NCI-H82 treated with DMSO at 0.1 percent for 48 hours (cell line): ENCODE measurements around the gene ADGRD1.
A peak's percentile ranks its signal among the peaks of the same experiment; 100 is the strongest.

Source experiments
- DNase-seq: peaks from one replicate; lab custom pipeline; 2025; ENCODE audit not compliant: unreplicated experiment; lab: John Stamatoyannopoulos, UW

Gene ADGRD1

GRCh38 chr12:131097202-131098177, 143.8 kb downstream of the ADGRD1 start:
- no peak for DNase-seq

DNA sequence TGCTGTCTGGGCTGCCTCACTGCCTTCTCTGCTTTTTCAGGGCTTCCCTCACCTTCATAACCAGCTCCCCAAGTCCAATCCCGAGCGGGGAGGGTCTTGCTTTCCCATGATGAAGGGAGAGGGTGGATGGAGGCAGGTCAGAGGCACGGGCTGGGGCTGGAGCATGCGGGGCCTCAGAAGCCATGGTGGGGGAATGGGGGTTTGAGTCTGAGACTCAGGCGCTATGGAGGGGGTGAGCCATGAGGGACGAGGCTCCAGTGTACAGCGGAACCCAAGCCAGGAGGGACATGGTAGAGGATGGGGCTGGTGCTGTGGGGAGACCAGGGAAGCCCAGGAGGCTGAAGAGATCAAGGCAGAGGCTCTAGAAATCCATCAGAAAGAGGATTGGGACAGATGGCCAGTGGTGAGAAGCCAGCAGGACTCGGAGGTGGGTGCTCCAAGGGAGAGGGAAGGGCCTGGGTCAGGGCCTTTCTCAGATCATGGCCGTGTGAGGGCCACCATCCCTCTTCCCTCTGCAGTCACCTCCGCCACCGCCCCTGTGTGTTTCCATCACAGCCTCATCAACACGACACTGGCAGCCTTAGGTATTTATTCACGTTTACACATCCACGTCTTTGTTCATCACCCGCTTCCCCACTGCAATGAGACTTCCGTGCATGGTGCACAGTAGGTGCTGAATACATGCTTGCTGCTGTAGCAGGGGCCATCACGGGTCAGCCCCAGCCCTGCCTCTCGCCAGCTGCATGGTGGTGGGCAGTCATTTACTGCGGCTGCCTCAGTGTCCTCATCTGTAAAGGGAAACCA, 144.7 kb downstream of the ADGRD1 start:
- DNase-seq = no peak

DNA sequence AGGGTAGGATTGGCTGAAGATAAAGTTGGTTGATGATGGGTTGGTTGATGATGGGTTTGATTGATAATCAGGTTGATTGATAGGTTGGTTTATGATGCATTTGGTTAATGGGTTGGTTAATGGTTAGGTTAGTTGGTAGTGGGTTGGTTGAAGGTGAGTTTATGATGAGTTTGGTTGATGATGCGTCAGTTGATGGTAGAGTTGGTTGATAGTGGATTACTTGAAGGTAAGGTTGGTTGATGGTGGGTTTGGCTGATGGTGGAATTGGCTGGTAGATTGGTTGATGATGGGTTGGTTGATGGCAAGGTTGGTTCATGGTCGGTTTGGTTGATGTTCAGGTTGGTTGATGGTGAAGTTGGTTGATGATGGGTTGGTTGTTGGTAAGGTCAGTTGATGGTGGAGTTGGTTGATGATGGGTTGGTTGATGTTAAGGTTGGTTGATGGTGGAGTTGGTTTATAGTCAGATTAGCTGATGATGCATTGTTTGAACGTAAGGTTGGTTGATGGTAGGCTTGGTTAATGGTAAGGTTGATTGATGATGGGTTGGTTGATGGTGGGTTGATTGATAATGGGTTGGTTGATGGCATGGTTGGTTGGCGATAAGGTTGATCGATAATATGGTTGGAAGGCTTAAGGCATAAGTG, 146.4 kb downstream of the ADGRD1 start:
- no peak for DNase-seq

DNA sequence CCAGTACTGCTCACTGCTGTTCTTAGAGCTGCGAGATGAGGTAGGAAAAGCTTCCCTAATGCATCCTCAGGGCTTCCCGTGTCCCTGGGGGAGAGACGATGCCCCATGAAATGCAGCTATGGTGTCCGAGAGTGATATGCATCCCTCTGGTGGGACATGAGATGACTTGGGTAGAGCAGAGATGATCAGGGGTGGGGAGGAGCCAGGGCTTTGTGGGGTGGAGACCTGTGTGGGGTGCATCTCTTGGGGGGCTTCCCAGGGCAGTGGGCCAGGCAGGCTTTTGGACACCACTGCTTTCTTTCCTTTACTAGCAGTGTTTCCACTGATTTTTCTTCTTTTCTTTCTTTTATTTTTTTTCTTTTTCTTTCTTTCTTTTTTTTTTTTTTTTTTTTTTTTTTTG, 147.3 kb downstream of the ADGRD1 start:
- no peak for DNase-seq

- DNase-seq = no peak
These were observed 148.2 kb downstream of the ADGRD1 start for GRCh38 chr12:131101703-131102492.

GRCh38 chr12:131102493-131102931, 148.8 kb downstream of the ADGRD1 start:
- no peak for DNase-seq

- no peak for DNase-seq
These were observed 149.4 kb downstream of the ADGRD1 start for GRCh38 chr12:131102991-131103668.

DNA sequence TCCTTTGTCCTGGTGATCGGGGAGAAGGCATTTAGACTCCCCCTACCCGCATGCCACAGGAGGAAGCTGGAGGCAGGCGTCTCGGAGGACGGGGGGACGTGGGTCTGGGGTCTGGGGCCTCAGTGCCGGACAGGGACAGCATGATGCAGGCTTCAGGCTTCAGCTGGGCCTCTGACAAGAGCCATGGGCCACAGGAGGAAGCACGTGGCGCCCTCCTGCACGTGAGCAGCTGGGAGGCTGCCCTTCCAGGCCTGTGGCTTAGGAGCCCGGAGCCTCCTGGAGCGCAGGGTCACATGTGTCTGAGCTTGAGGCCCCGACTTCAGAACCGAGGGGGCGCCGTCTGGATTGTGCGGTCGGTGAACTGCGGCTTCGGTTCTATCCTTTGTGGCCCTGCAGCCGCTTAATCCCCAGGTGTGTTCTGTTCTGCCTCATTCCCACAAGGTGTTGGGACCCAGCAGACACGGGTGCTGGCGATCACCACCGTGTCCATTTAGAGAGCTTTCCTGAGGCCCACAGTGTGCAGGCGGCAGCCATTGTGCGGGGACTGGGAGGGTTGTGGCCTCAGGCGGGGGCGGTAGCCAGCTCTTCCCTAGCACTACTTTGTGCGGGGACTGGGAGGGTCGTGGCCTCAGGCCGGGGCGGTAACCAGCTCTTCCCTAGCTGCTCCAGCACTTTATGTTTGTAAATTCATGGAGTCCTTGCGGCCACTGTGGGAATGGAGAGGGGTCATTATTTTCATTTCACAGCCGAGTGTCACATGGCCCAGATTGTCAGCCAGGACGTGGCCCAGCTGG, 150.2 kb downstream of the ADGRD1 start:
- DNase-seq = no peak

- peak; percentile 73 for DNase-seq
These were observed 151.0 kb downstream of the ADGRD1 start for GRCh38 chr12:131104463-131105350.

DNA sequence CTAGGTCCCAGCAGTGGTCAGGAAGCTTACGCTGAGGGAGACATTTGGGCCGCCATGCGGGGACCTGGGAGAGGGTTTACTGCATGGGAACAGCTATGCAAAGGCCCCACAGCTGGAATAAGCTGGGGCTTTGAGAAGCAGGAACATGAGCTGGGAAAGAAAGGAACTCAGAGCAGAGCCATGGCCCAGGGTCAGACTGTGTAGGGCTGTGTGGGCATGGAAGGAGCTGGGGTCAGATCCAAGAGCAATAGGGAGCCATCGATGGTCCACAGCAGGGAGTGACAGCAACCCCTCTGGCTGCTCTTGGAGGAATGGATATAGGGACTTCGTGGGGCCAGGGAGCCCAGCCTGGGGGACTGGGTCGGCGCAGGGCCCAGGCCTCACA, 151.6 kb downstream of the ADGRD1 start:
- no peak for DNase-seq

DNA sequence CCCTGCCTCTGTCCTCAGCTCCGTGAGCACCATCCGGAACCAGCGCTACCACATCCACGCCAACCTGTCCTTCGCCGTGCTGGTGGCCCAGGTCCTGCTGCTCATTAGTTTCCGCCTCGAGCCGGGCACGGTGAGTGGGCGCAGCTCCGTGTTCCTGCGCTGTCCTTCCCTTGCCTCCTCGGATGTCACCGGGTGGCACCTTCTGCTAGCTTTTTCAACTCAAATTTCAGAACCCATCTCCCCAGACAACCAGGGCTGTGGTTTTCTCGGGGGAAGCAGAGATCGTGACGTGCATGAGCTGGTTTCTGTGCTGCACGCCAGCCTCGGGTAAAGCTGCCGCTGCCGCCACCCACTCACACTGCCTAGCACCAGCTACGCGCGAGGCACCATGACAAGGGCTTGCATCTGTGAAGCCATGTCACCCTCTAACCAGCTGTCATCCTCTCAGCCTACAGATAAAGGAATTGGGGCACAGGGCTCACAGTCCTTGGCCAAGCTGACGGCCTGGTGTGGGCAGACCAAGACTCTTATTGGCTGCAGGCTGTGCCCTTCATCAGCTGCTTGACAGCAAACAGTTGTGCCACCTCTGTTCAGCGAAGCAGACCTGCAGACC, 152.1 kb downstream of the ADGRD1 start:
- no peak for DNase-seq

- no peak for DNase-seq
These were observed 152.7 kb downstream of the ADGRD1 start for GRCh38 chr12:131106349-131106941.

- DNase-seq = no peak
These were observed 154.7 kb downstream of the ADGRD1 start for GRCh38 chr12:131108177-131108955.

DNA sequence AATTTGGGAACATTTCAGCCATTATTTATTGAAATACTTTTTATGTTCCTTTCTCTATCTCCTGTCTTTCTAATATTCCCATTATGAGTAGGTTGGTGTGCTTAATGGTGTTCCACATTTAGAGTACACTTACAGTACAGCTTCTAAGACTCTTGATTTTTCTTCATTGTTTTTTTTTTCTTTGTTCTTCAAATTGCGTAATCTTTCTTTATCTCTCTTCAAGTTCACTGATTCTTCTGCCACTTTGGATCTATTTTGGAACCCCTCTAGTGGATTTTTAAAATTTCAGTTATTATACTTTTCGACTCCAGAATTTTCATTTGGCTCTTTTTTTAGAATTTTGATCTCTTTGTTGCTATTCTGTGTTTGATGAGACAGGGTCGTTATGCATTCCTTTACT, 157.7 kb downstream of the ADGRD1 start:
- no peak for DNase-seq

GRCh38 chr12:131112021-131112420, 158.3 kb downstream of the ADGRD1 start:
- DNase-seq = peak; percentile 78

DNA sequence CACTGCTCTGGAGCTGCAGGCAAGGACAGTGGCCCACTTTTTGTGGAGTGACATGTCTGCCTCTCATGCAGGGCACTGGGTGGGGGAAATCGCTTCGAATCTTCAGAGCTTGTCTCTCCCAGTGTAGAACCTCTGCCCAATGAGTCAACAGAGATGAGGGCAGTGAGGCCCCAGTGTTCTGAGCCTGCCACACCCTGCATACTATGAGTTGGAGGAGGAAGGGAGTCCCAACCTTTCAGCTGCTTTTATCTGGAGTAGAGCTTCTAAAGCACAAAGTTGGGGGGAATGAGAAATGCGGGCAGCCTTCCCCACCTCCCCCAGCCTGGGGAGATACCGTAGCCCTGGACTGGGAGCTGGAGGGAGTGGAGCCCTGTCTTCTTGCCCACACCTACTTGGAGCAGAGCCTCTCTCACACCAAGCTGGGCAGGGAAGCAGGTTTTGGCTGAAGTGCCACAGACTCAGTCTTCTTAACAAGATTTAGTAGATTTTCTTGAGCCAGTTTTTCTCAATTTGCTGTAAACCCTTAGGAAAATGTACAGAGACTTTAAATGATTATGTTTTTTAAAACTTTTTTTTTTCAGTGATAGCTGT, 159.1 kb downstream of the ADGRD1 start:
- DNase-seq = no peak
